Pericardium fibroblast (primary cell): ENCODE data around the gene RIN1. TPM values are rescaled to one million over a fixed set of nuclear protein-coding genes. Genes with fewer than 3 reads are reported as not detected.

Experiments used
- total RNA-seq: library from RNA; depleted of rRNA; stranded (reverse); fragments of >200 nt; gene quantifications from 2 replicates; pipeline ENCODE4 v1.2.3, GENCODE V29; 2015

The RIN1 gene
- total RNA-seq, result 18.4 and 25.3 TPM in 2 replicates

GRCh38 chr11:66336234-66337102, at the start of gene RIN1:
Gene RIN1 (minus strand): TSS chr11:66336434. CDS start chr11:66336402, 32 bp downstream.

GRCh38 chr11:66371627-66372415, 35.6 kb upstream of the RIN1 start, which contains the start of gene SLC29A2:
Gene SLC29A2 (minus strand): TSS chr11:66371760. CDS start chr11:66371591, 169 bp downstream.

GRCh38 chr11:66347425-66348276, 11.4 kb upstream of the RIN1 start, which contains the start of gene B4GAT1:
Gene B4GAT1 (minus strand): TSS chr11:66347629. CDS start chr11:66347545, 84 bp downstream.

GRCh38 chr11:66344550-66345315, 8.5 kb upstream of the RIN1 start, which contains the start of gene BRMS1:
Gene BRMS1 (minus strand): TSS chr11:66345104. CDS start chr11:66342234, 2,870 bp downstream.

GRCh38 chr11:66316849-66317251, 19.4 kb downstream of the RIN1 start, which contains the start of gene CD248:
Gene CD248 (minus strand): TSS chr11:66317044. CDS start chr11:66317027, 17 bp downstream.

GRCh38 chr11:66291706-66292542, 44.3 kb downstream of the RIN1 start, which contains the start of gene TMEM151A:
Gene TMEM151A (plus strand): TSS chr11:66291894. CDS start chr11:66292014, 120 bp downstream.

GRCh38 chr11:66288671-66289547, 47.3 kb downstream of the RIN1 start, which contains the start of gene YIF1A:
Gene YIF1A (minus strand): TSS chr11:66289143. CDS start chr11:66288985, 158 bp downstream.

Other genes with a start within 250 kb of the RIN1 start
- gene KLC2, start 78.7 kb downstream of the RIN1 start, total RNA-seq, result 16.2 and 17.4 TPM in 2 replicates
- gene RAB1B, start 67.8 kb downstream of the RIN1 start, total RNA-seq, result 93.9 and 103 TPM in 2 replicates
- gene CNIH2, start 58.3 kb downstream of the RIN1 start, total RNA-seq, result 0.70 TPM in 1 of 2 replicates, not detected in the other
- 149 and 223 TPM in 2 replicates for gene YIF1A, start 47.3 kb downstream of the RIN1 start, total RNA-seq
- gene TMEM151A, start 44.5 kb downstream of the RIN1 start, total RNA-seq, result 0.34 and 5.6 TPM in 2 replicates
- 500 and 529 TPM in 2 replicates for gene CD248, start 19.4 kb downstream of the RIN1 start, total RNA-seq
- 30.1 and 44.9 TPM in 2 replicates for gene BRMS1, start 8.7 kb upstream of the RIN1 start, total RNA-seq
- gene B4GAT1, start 11.2 kb upstream of the RIN1 start, total RNA-seq, result 39.1 and 41.3 TPM in 2 replicates
- gene SLC29A2, start 35.3 kb upstream of the RIN1 start, total RNA-seq, result 0.26 TPM in 1 of 2 replicates, not detected in the other
- gene NPAS4, start 84.6 kb upstream of the RIN1 start, total RNA-seq, result under 0.01 TPM in 1 of 2 replicates, not detected in the other
- 44.0 and 45.0 TPM in 2 replicates for gene MRPL11, start 102.4 kb upstream of the RIN1 start, total RNA-seq
- gene PELI3, start 130.5 kb upstream of the RIN1 start, total RNA-seq, result 6.7 and 8.4 TPM in 2 replicates
- gene DPP3, start 144.0 kb upstream of the RIN1 start, total RNA-seq, result 24.4 and 52.5 TPM in 2 replicates
- 18.6 and 33.6 TPM in 2 replicates for gene BBS1, start 174.2 kb upstream of the RIN1 start, total RNA-seq
- 20.8 and 25.0 TPM in 2 replicates for gene ZDHHC24, start 209.6 kb upstream of the RIN1 start, total RNA-seq
- under 0.01 and 0.26 TPM in 2 replicates for gene ACTN3, start 210.5 kb upstream of the RIN1 start, total RNA-seq
- 70.1 and 83.0 TPM in 2 replicates for gene CTSF, start 232.2 kb upstream of the RIN1 start, total RNA-seq